ENCODE data around the gene PGBD2. TPM values are rescaled to one million over a fixed set of nuclear protein-coding genes. Genes with fewer than 3 reads are reported as not detected.
A peak's percentile ranks its signal among the peaks of the same experiment; 100 is the strongest.

PGBD2 gene
- total and polyA plus RNA-seq, 9 of the 15 experiments (the other 6 are each of a cell fraction or from before 2014, with no cell fraction given) = 11.9 to 21.8 (median 14.7) TPM

DNA sequence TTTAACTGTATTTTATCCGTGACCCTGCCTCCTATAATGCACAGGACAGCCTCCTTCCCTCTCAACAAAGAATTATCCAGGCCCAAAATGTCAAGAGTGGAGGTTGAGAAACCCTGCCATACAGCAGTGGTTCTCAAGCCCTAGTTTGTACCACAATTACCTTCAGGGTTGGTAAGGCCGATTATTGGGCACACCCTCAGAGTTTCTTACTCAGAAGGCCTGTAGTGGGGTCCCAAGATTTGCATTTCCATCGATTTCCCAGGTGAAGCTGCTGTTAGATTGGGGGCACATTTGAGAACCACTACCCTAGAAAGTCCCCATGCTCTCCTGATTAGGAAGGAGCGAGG is 400 bp upstream of the PGBD2 start (continued):
- no peak for TF ChIP-seq SNRNP70 (optimal IDR thresholded peaks at IDR 0.05; ENCODE audit: low read depth, low read length)
- peak; percentile 86; the same call in 1 of the 2 replicates for TF ChIP-seq SUPT5H (IDR thresholded peaks at IDR 0.05)
- 0 out of 2 replicates have a peak, but pooled peaks have one; percentile 18 for TF ChIP-seq CC2D1A (IDR thresholded peaks at IDR 0.05)
- TF ChIP-seq, protein P1, sequence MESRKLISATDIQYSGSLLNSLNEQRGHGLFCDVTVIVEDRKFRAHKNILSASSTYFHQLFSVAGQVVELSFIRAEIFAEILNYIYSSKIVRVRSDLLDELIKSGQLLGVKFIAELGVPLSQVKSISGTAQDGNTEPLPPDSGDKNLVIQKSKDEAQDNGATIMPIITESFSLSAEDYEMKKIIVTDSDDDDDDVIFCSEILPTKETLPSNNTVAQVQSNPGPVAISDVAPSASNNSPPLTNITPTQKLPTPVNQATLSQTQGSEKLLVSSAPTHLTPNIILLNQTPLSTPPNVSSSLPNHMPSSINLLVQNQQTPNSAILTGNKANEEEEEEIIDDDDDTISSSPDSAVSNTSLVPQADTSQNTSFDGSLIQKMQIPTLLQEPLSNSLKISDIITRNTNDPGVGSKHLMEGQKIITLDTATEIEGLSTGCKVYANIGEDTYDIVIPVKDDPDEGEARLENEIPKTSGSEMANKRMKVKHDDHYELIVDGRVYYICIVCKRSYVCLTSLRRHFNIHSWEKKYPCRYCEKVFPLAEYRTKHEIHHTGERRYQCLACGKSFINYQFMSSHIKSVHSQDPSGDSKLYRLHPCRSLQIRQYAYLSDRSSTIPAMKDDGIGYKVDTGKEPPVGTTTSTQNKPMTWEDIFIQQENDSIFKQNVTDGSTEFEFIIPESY (CRISPR knock-in tag; IDR thresholded peaks at IDR 0.05) = no peak
- 0 out of 2 replicates have a peak, but pooled peaks have one; percentile 56 for TF ChIP-seq ZNF551 (CRISPR knock-in tag; IDR thresholded peaks at IDR 0.05)
- TF ChIP-seq, protein P2, sequence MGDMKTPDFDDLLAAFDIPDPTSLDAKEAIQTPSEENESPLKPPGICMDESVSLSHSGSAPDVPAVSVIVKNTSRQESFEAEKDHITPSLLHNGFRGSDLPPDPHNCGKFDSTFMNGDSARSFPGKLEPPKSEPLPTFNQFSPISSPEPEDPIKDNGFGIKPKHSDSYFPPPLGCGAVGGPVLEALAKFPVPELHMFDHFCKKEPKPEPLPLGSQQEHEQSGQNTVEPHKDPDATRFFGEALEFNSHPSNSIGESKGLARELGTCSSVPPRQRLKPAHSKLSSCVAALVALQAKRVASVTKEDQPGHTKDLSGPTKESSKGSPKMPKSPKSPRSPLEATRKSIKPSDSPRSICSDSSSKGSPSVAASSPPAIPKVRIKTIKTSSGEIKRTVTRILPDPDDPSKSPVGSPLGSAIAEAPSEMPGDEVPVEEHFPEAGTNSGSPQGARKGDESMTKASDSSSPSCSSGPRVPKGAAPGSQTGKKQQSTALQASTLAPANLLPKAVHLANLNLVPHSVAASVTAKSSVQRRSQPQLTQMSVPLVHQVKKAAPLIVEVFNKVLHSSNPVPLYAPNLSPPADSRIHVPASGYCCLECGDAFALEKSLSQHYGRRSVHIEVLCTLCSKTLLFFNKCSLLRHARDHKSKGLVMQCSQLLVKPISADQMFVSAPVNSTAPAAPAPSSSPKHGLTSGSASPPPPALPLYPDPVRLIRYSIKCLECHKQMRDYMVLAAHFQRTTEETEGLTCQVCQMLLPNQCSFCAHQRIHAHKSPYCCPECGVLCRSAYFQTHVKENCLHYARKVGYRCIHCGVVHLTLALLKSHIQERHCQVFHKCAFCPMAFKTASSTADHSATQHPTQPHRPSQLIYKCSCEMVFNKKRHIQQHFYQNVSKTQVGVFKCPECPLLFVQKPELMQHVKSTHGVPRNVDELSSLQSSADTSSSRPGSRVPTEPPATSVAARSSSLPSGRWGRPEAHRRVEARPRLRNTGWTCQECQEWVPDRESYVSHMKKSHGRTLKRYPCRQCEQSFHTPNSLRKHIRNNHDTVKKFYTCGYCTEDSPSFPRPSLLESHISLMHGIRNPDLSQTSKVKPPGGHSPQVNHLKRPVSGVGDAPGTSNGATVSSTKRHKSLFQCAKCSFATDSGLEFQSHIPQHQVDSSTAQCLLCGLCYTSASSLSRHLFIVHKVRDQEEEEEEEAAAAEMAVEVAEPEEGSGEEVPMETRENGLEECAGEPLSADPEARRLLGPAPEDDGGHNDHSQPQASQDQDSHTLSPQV (IDR thresholded peaks at IDR 0.05) = 0 out of 2 replicates have a peak, but pooled peaks have one; percentile 83
- TF ChIP-seq, protein P3, sequence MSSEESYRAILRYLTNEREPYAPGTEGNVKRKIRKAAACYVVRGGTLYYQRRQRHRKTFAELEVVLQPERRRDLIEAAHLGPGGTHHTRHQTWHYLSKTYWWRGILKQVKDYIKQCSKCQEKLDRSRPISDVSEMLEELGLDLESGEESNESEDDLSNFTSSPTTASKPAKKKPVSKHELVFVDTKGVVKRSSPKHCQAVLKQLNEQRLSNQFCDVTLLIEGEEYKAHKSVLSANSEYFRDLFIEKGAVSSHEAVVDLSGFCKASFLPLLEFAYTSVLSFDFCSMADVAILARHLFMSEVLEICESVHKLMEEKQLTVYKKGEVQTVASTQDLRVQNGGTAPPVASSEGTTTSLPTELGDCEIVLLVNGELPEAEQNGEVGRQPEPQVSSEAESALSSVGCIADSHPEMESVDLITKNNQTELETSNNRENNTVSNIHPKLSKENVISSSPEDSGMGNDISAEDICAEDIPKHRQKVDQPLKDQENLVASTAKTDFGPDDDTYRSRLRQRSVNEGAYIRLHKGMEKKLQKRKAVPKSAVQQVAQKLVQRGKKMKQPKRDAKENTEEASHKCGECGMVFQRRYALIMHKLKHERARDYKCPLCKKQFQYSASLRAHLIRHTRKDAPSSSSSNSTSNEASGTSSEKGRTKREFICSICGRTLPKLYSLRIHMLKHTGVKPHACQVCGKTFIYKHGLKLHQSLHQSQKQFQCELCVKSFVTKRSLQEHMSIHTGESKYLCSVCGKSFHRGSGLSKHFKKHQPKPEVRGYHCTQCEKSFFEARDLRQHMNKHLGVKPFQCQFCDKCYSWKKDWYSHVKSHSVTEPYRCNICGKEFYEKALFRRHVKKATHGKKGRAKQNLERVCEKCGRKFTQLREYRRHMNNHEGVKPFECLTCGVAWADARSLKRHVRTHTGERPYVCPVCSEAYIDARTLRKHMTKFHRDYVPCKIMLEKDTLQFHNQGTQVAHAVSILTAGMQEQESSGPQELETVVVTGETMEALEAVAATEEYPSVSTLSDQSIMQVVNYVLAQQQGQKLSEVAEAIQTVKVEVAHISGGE (CRISPR knock-in tag; IDR thresholded peaks at IDR 0.05) = peak in 1 of 3 experiments; percentile 69; a peak in 1 of 6 replicates
- no peak for TF ChIP-seq SOX6 (IDR thresholded peaks at IDR 0.05)
- peak; percentile 85 for TF ChIP-seq KDM5B (IDR thresholded peaks at IDR 0.05; ENCODE audit: insufficient replicate concordance, low read depth, low read length)
- peak; percentile 82; the same call in 1 of the 2 replicates for TF ChIP-seq ESRRB (CRISPR knock-in tag; IDR thresholded peaks at IDR 0.05; ENCODE audit: borderline replicate concordance)
- no peak for TF ChIP-seq ZNF23 (CRISPR knock-in tag; IDR thresholded peaks at IDR 0.05)
- TF ChIP-seq ZNF384 (IDR thresholded peaks at IDR 0.05; ENCODE audit: low read depth, low read length) = no peak
- TF ChIP-seq POLR2AphosphoS5 (IDR thresholded peaks at IDR 0.05; ENCODE audit: control insufficient read depth, insufficient read depth, low read depth, low read length) = peak; percentile 91; the same call in 1 of the 2 replicates
- TF ChIP-seq FOXK2 (conservative IDR thresholded peaks at IDR 0.05 in 1 of 2, IDR thresholded peaks at IDR 0.05 in 1 of 2; ENCODE audit: low read depth in 2 of 2) = 0 out of 4 replicates have a peak, but pooled peaks of 1 of the 2 experiments have one; percentile 11
- TF ChIP-seq, protein P4, sequence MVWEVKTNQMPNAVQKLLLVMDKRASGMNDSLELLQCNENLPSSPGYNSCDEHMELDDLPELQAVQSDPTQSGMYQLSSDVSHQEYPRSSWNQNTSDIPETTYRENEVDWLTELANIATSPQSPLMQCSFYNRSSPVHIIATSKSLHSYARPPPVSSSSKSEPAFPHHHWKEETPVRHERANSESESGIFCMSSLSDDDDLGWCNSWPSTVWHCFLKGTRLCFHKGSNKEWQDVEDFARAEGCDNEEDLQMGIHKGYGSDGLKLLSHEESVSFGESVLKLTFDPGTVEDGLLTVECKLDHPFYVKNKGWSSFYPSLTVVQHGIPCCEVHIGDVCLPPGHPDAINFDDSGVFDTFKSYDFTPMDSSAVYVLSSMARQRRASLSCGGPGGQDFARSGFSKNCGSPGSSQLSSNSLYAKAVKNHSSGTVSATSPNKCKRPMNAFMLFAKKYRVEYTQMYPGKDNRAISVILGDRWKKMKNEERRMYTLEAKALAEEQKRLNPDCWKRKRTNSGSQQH (CRISPR knock-in tag; IDR thresholded peaks at IDR 0.05) = peak; percentile 26; the same call in 1 of the 2 replicates
- 0 out of 2 replicates have a peak, but pooled peaks have one; percentile 28 for TF ChIP-seq NCOA1 (IDR thresholded peaks at IDR 0.05; ENCODE audit: low read depth)
- peak; percentile 52; the same call in 1 of the 2 replicates for TF ChIP-seq DPF2 (IDR thresholded peaks at IDR 0.05)
